GM12878 (cell line): ENCODE data around the gene VCP. TPM values are rescaled to one million over a fixed set of nuclear protein-coding genes. Genes with fewer than 3 reads are reported as not detected.

Experiments
- ATAC-seq: fragments of 200-7000 bp; cut with Tn5 transposase; 3 replicates; pipeline ENCODE4 v1.9.1; 2020; ENCODE audit warnings: mild to moderate bottlenecking, moderate library complexity
- BruUV-seq: library from RNA; stranded (reverse); fragments of 400-500 nt; replicated peaks from 2 replicates; lab custom pipeline; 2021; lab: Mats Ljungman, UMichigan
- CTCF ChIA-PET: fragments of 300-600 bp; sonication (Branson Sonifier 250); formaldehyde crosslinking; extraction: SDS; loops from one replicate; lab custom pipeline; 2021; ENCODE audit warnings: inconsistent platforms; lab: Yijun Ruan, JAX
- POLR2A ChIA-PET: fragments of 350-600 bp; formaldehyde crosslinking; extraction: SDS; loops from one replicate; lab custom pipeline; 2021; ENCODE audit warnings: inconsistent platforms; lab: Charles Lee
- RAD21 ChIA-PET: fragments of 300-600 bp; sonication (Branson Sonifier 250); formaldehyde crosslinking; loops from one replicate; lab custom pipeline; 2023; ENCODE audit warnings: antibody characterized with exemption; ENCODE audit not compliant: unreplicated experiment; lab: Charles Lee
- SMC1A ChIA-PET: fragments of 300-600 bp; sonication (Branson Sonifier 250); formaldehyde crosslinking; loops from one replicate; lab custom pipeline; 2023; ENCODE audit not compliant: unreplicated experiment, uncharacterized antibody; lab: Charles Lee
- DNase-seq: peaks from one replicate; pipeline ENCODE4 v3.0.0-alpha.2; 2011; ENCODE audit warnings: low read depth, low spot score
- FAIRE-seq: peaks from 3 replicates; lab custom pipeline; 2011; peaks lifted over from hg19 to GRCh38; lab: Jason Lieb, UNC
- H2AFZ ChIP-seq: 2 replicates; pipeline ENCODE4 v1.6.0; 2011; ENCODE audit warnings: low read depth, low read length, control low read depth; ENCODE audit not compliant: control insufficient read depth
- H3K27ac ChIP-seq: 2 replicates; pipeline ENCODE4 v1.5.1; 2011; ENCODE audit warnings: control low read depth; ENCODE audit not compliant: control insufficient read depth, insufficient read depth
- H3K27me3 ChIP-seq, 2 experiments: replicated peaks in 1 of 2; 2 replicates each; pipeline versions ENCODE4 v1.6.0 to v1.6.1; 2011; ENCODE audit warnings: low read length in 1 of 2; ENCODE audit not compliant: control insufficient read depth in 2 of 2, insufficient read depth in 2 of 2
- H3K36me3 ChIP-seq, 2 experiments: 2 replicates each; pipeline ENCODE4 v1.5.1; 2011; ENCODE audit warnings: low read length in 1 of 2; ENCODE audit not compliant: control insufficient read depth in 2 of 2, insufficient read depth in 2 of 2
- H3K4me1 ChIP-seq: 2 replicates; pipeline ENCODE4 v1.6.1; 2011; ENCODE audit warnings: mild to moderate bottlenecking, low read length, moderate library complexity, mixed read lengths; ENCODE audit not compliant: control insufficient read depth, insufficient read depth
- H3K4me2 ChIP-seq: 2 replicates; pipeline ENCODE4 v1.6.0; 2011; ENCODE audit warnings: control low read depth; ENCODE audit not compliant: control insufficient read depth, insufficient read depth
- H3K4me3 ChIP-seq: fragments of 200-600 bp; sonication (generic); 2 replicates; pipeline ENCODE4 v1.5.1; 2016
- H3K79me2 ChIP-seq: 2 replicates; pipeline ENCODE4 v1.6.0; 2011; ENCODE audit warnings: low read length; ENCODE audit not compliant: control insufficient read depth, insufficient read depth
- H3K9ac ChIP-seq: 2 replicates; pipeline ENCODE4 v1.8.0; 2011; ENCODE audit warnings: low read length, control low read depth, mixed read lengths; ENCODE audit not compliant: control insufficient read depth, insufficient read depth
- H3K9me3 ChIP-seq: replicated peaks from 3 replicates; pipeline ENCODE4 v1.5.1; 2011; ENCODE audit warnings: mild to moderate bottlenecking, low read length; ENCODE audit not compliant: control insufficient read depth, insufficient read depth
- H4K20me1 ChIP-seq: 2 replicates; pipeline ENCODE4 v1.6.0; 2011; ENCODE audit not compliant: control insufficient read depth, insufficient read depth
- CBFB ChIP-seq: IDR thresholded peaks from 2 replicates; pipeline ENCODE4 v1.6.1; 2016; ENCODE audit warnings: antibody characterized with exemption, low read depth
- CHD1 ChIP-seq: IDR thresholded peaks from 2 replicates; pipeline ENCODE4 v1.6.1; 2012; ENCODE audit warnings: low read depth, low read length, improper control_type of control experiment
- CHD4 ChIP-seq: fragments of 200-600 bp; sonication (generic); IDR thresholded peaks from 2 replicates; pipeline ENCODE4 v1.6.1; 2016; ENCODE audit warnings: mild to moderate bottlenecking
- IKZF2 ChIP-seq, 2 experiments: fragments of 450-650 bp; IDR thresholded peaks; 2 replicates each; pipeline ENCODE4 v1.6.1; 2017; ENCODE audit warnings: mild to moderate bottlenecking in 2 of 2, moderate library complexity in 2 of 2
- MEF2A ChIP-seq: IDR thresholded peaks from 2 replicates; pipeline ENCODE4 v1.6.1; 2011; ENCODE audit warnings: low read depth, mild to moderate bottlenecking, low read length, moderate library complexity; ENCODE audit not compliant: insufficient read depth
- PML ChIP-seq: IDR thresholded peaks from 2 replicates; pipeline ENCODE4 v1.6.1; 2012; ENCODE audit warnings: low read length, inconsistent platforms
- POLR2AphosphoS2 ChIP-seq: IDR thresholded peaks from 2 replicates; pipeline ENCODE4 v1.6.1; 2011; ENCODE audit warnings: low read depth, mild to moderate bottlenecking, low read length, improper control_type of control experiment, moderate library complexity
- RUNX3 ChIP-seq: IDR thresholded peaks from 2 replicates; pipeline ENCODE4 v1.6.1; 2012; ENCODE audit warnings: low read length, inconsistent platforms
- SMAD1 ChIP-seq: fragments of 450-650 bp; IDR thresholded peaks from 2 replicates; pipeline ENCODE4 v1.6.1; 2018; ENCODE audit warnings: mild to moderate bottlenecking, low read depth; ENCODE audit not compliant: partially characterized antibody
- SP1 ChIP-seq: IDR thresholded peaks from one replicate; pipeline ENCODE4 v1.6.1; 2011; ENCODE audit warnings: low read depth, low read length
- SREBF1 ChIP-seq: IDR thresholded peaks from 2 replicates; pipeline ENCODE4 v1.6.1; 2012; ENCODE audit warnings: mild to moderate bottlenecking, low read length
- ZNF207 ChIP-seq: fragments of 450-650 bp; IDR thresholded peaks from 2 replicates; pipeline ENCODE4 v1.6.1; 2014; ENCODE audit warnings: antibody characterized with exemption, mild to moderate bottlenecking, borderline replicate concordance
- WGBS: methylation state at CpG from one replicate; pipeline ENCODE4 v1.1.6; 2016; ENCODE audit warnings: low lambda C conversion rate; ENCODE audit not compliant: insufficient replicate concordance, insufficient coverage; ENCODE audit errors: missing lambda C conversion rate; 5-methylcytosine and 5-hydroxymethylcytosine counted together
- in situ Hi-C: fragments of 300-500 bp; cut with MboI; formaldehyde crosslinking; loops from 9 replicates; pipeline ENCODE4 v1.14.3; 2018; ENCODE audit warnings: mixed read lengths
- intact Hi-C: fragments of 100-400 bp; cut with micrococcal nuclease; formaldehyde crosslinking; loops from one replicate; pipeline ENCODE4 v1.14.2; 2022; ENCODE audit not compliant: unreplicated experiment
- polyA plus RNA-seq, 11 experiments: library from polyadenylated mRNA; depleted of rRNA in 4 of 11; unstranded in 6 of 11; stranded (reverse) in 5 of 11; fragments of >200 nt; fragmentation: Nextera tagmentation in 4 of 11; fragmentation: Illumina TruSeq in 1 of 11; extraction: Ambion mirVana in 4 of 11; extraction: Trizol in 1 of 11; gene quantifications; 1 replicate in 1 of 11; 2 replicates in 10 of 11; pipeline versions ENCODE4 v1.2.1 to v1.2.3, GENCODE V29; 2011 to 2016; ENCODE audit warnings: inconsistent platforms in 2 of 11, missing spikeins in 2 of 11, low read depth in 1 of 11
- total RNA-seq, 4 experiments: library from RNA; depleted of rRNA in 3 of 4; stranded (reverse); fragments of >200 nt in 3 of 4; fragmentation: Illumina TruSeq in 1 of 4; extraction: Trizol in 1 of 4; gene quantifications; 2 replicates each; pipeline versions ENCODE4 v1.2.1 to v1.2.3, GENCODE V29; 2013 to 2021
- TF ChIP-seq, protein P1 (sequence below): fragments of 450-650 bp; formaldehyde crosslinking; IDR thresholded peaks from 2 replicates; pipeline ENCODE4 v1.4.0; 2020; ENCODE audit warnings: mild to moderate bottlenecking, moderate library complexity

VCP gene
- total and polyA plus RNA-seq, 10 of the 15 experiments (the other 5 are each of a cell fraction or from before 2014, with no cell fraction given) = 7.4 to 327 (median 244) TPM

GRCh38 chr9:35044071-35044470, 28.4 kb downstream of the VCP start:
- H3K27ac ChIP-seq = no peak overlapping the region
- H3K9ac ChIP-seq = no peak overlapping the region
- no peak for DNase-seq
- no peaks in the 10 kb centered on the region for H4K20me1 ChIP-seq
- in situ Hi-C loops = no loop called here
- H3K79me2 ChIP-seq = no peaks in the 10 kb centered on the region
- TF ChIP-seq CHD4 (no peak), SREBF1 (no peak)
- no peak for FAIRE-seq
- RAD21 ChIA-PET = interaction anchor here (1.0 kb wide), 2 partner anchors 59 to 144 kb away, joined by 3 read pairs; no protein-coding TSS in a partner anchor
- no peaks in the 10 kb centered on the region; a peak in 1 of 4 replicates for H3K36me3 ChIP-seq
- CTCF ChIA-PET = interaction anchor here (1.3 kb wide), 1 partner anchor 145 kb away, joined by 4 read pairs; no protein-coding TSS in a partner anchor
- no peaks in the 10 kb centered on the region for H3K27me3 ChIP-seq
- no peak overlapping the region for H3K4me3 ChIP-seq
- intact Hi-C loops = no loop called here
- WGBS = 98% methylated on average over 3 of the region's 3 CpGs
- no peak overlapping the region for H3K4me2 ChIP-seq
- SMC1A ChIA-PET = no interaction called here
- no TSS peak for BruUV-seq
- no peak for ATAC-seq
- H3K4me1 ChIP-seq = no peaks in the 10 kb centered on the region
- H2AFZ ChIP-seq = no peak overlapping the region
- H3K9me3 ChIP-seq = no peaks in the 10 kb centered on the region
- POLR2A ChIA-PET = no interaction called here

- Histone ChIP-seq H3K4me3 (no peak overlapping the region), H3K9me3 (no peaks in the 10 kb centered on the region), H3K36me3 (no peaks in the 10 kb centered on the region; a peak in 1 of 4 replicates), H3K79me2 (no peaks in the 10 kb centered on the region), H3K9ac (no peak overlapping the region), H3K4me2 (no peak overlapping the region)
- in situ Hi-C loops = no loop called here
- ChIA-PET CTCF (interaction anchor here (0.7 to 1.4 kb wide), 4 partner anchors 8 to 143 kb away, joined by 3 to 6 read pairs (median 3); no protein-coding TSS in a partner anchor), POLR2A (no interaction called here), SMC1A (interaction anchor here (1.0 kb wide), 1 partner anchor 9 kb away, joined by 5 read pairs; no protein-coding TSS in a partner anchor)
- ATAC-seq (no peak), DNase-seq (no peak)
- WGBS = 89% methylated on average over 6 of the region's 6 CpGs
- intact Hi-C loops = no loop called here
- TF ChIP-seq CHD1 = no peak
- no peak for TF ChIP-seq CBFB
- TF ChIP-seq RUNX3 = no peak
- no peak for TF ChIP-seq SP1
- TF ChIP-seq MEF2A = no peak
- TF ChIP-seq SMAD1 = no peak
- TF ChIP-seq PML = no peak
- TF ChIP-seq POLR2AphosphoS2 = no peak
- TF ChIP-seq, protein P1, sequence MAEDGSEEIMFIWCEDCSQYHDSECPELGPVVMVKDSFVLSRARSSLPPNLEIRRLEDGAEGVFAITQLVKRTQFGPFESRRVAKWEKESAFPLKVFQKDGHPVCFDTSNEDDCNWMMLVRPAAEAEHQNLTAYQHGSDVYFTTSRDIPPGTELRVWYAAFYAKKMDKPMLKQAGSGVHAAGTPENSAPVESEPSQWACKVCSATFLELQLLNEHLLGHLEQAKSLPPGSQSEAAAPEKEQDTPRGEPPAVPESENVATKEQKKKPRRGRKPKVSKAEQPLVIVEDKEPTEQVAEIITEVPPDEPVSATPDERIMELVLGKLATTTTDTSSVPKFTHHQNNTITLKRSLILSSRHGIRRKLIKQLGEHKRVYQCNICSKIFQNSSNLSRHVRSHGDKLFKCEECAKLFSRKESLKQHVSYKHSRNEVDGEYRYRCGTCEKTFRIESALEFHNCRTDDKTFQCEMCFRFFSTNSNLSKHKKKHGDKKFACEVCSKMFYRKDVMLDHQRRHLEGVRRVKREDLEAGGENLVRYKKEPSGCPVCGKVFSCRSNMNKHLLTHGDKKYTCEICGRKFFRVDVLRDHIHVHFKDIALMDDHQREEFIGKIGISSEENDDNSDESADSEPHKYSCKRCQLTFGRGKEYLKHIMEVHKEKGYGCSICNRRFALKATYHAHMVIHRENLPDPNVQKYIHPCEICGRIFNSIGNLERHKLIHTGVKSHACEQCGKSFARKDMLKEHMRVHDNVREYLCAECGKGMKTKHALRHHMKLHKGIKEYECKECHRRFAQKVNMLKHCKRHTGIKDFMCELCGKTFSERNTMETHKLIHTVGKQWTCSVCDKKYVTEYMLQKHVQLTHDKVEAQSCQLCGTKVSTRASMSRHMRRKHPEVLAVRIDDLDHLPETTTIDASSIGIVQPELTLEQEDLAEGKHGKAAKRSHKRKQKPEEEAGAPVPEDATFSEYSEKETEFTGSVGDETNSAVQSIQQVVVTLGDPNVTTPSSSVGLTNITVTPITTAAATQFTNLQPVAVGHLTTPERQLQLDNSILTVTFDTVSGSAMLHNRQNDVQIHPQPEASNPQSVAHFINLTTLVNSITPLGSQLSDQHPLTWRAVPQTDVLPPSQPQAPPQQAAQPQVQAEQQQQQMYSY (CRISPR knock-in tag) = no peak
- no peak for TF ChIP-seq ZNF207
- TF ChIP-seq IKZF2 (IDR thresholded peaks at IDR 0.05) = no peak
- TF ChIP-seq, all 136 proteins: peak for 0
- FAIRE-seq = no peak
- H3K27ac ChIP-seq = no peak overlapping the region
- no peaks in the 10 kb centered on the region for H4K20me1 ChIP-seq
- RAD21 ChIA-PET = no interaction called here
- no peak overlapping the region for H2AFZ ChIP-seq
- no TSS peak for BruUV-seq
- no peaks in the 10 kb centered on the region for H3K4me1 ChIP-seq
- no peaks in the 10 kb centered on the region for H3K27me3 ChIP-seq
Observed at GRCh38 chr9:35042891-35043545, 29.4 kb downstream of the VCP start.
